Lower leg skin (tissue), 3 donors: ENCODE results near the gene GNB1L.

Experiments used
- CTCF ChIP-seq, 3 donors: fragments of 450-650 bp; IDR thresholded peaks; one replicate each; pipeline ENCODE4 v1.5.1; 2016; ENCODE audit warnings: antibody characterized with exemption in 3 of 3, mild to moderate bottlenecking in 3 of 3, moderate library complexity in 2 of 3
- POLR2A ChIP-seq, 2 donors: fragments of 450-650 bp; IDR thresholded peaks; one replicate each; pipeline ENCODE4 v1.6.1; 2016 to 2017; ENCODE audit warnings: antibody characterized with exemption in 2 of 2, mild to moderate bottlenecking in 1 of 2, moderate library complexity in 1 of 2

DNA sequence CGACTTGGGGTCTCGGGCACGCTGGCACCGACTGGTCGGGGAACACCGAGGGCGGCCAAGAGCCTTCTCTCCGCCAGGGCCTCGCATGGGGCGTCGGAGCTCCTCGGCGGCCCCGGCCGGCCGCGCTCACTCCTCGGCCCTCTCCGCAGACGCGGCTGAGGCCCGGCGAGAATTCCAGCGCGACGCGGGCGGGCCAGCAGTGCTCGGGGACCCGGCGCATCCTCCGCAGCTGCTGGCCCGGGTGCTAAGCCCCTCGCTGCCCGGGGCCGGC is 88.5 kb downstream of the GNB1L start:
- TF ChIP-seq CTCF (IDR thresholded peaks at IDR 0.05), result no peak
- TF ChIP-seq POLR2A (IDR thresholded peaks at IDR 0.05), result no peak
